ENCODE results near the gene GAS7.
A peak's percentile ranks its signal among the peaks of the same experiment; 100 is the strongest.
"Not testable (repeated sequence)": the region's sequence is repeated elsewhere in the genome, so short reads cannot be mapped to it uniquely, and the experiment has no call there.

The GAS7 gene

DNA sequence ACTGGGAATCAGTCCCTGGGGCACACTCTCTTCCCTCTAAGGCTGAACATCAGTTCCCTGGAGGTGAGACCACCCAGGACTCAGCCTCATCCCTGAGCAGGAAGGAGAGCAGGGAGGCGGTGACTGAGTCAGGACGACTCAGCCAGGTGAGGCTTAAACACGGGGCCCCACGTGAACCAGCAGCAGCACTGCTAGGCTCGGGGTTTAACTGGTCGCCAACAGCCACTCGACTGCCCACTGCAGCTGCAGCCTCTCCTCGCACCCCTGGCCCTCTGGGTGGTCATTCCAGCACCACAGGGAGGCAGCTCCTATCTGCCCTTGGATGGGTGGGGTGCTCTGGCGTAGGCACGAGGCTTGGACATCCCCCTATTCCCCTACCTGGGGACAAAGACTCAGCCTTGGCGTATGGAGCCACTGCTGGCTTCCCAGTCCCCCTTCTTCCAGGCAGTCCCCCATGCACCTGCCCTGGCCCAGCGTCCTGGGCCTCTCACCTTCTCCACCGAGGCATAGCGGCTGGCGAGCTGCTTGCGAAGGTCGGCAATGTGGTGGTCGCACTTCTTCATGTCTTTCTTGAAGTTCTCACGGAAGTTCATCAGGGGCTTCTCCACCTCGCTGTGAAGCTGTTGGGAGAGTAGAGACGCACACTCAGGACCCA lies 272.1 kb downstream of the GAS7 start:
- Histone ChIP-seq H3K4me1 (ENCODE audit: control insufficient read depth, insufficient read depth, low read length) (peaks cover 7% of the 10 kb centered on the region), H3K27me3 (ENCODE audit: control insufficient read depth in 1 of 2, insufficient read depth in 2 of 2, low read length in 2 of 2) (no peaks in the 10 kb centered on the region), H3K9ac (ENCODE audit: low read length in 2 of 2) (no peak overlapping the region), H3K9me3 (ENCODE audit: control insufficient read depth in 2 of 2, low read length in 2 of 2) (no peaks in the 10 kb centered on the region), H3K27ac (ENCODE audit: low read length) (no peak overlapping the region), H3K36me3 (ENCODE audit: control insufficient read depth in 2 of 2, insufficient read depth in 2 of 2, low read length in 2 of 2) (no peaks in the 10 kb centered on the region), H3K4me3 (ENCODE audit: low read length in 2 of 2) (no peak overlapping the region)

DNA sequence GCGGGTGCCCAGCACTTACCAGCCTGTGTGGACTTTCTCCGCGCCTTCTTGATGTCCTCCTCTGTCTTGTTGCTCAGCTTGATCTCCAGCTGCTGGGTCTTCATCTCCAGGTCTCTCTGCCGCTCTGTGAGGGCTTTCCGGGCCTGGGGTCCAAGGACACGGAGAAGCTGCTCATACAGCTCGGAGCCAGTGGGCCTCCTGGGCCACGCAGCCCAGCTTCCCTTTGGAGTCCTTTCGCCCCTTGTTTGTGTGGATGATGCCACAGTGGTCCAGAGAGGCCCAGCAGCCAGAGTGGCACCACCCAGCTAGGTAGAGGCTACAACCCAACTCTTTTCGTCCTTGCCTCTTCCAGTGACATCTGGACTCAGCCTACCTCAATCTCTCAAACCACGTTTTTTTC lies 272.9 kb downstream of the GAS7 start:
- H3K4me3 ChIP-seq (ENCODE audit: low read length in 2 of 2): no peak overlapping the region
- no peaks in the 10 kb centered on the region for H3K9me3 ChIP-seq (ENCODE audit: control insufficient read depth in 2 of 2, low read length in 2 of 2)
- H3K27ac ChIP-seq (ENCODE audit: low read length): no peak overlapping the region
- no peak overlapping the region for H3K9ac ChIP-seq (ENCODE audit: low read length in 2 of 2)
- H3K27me3 ChIP-seq (ENCODE audit: control insufficient read depth in 1 of 2, insufficient read depth in 2 of 2, low read length in 2 of 2): no peaks in the 10 kb centered on the region
- peaks cover 7% of the 10 kb centered on the region for H3K4me1 ChIP-seq (ENCODE audit: control insufficient read depth, insufficient read depth, low read length)
- peaks cover 0 to under 1% of the 10 kb centered on the region in 2 donors for H3K36me3 ChIP-seq (ENCODE audit: control insufficient read depth in 2 of 2, insufficient read depth in 2 of 2, low read length in 2 of 2)

DNA sequence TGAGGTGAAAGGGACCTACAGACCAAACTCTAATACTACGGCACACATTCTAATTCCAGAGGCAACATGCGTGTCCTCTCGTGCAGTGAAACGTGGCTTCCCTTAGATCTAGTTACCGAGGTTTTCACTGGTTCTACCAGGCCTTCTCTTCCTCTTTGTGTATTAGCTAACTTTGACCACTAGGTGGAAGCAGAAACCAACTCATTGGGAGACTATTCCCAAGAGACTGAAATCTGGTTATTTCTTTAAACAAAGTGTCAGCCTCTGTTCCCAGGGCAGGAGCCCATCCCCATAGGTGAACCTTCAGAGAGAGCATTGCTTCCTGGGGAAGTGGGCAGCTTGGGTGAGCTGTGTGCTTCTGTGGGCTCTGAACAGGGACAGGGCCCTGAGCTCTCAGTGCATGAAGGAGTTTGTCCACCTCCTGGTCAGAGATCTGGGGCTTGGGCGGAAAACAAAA lies 273.6 kb downstream of the GAS7 start:
- Histone ChIP-seq H3K27ac (ENCODE audit: low read length) (no peak overlapping the region), H3K9ac (ENCODE audit: low read length in 2 of 2) (peak overlapping the region in 1 of 2 donors; percentile 38)

DNA sequence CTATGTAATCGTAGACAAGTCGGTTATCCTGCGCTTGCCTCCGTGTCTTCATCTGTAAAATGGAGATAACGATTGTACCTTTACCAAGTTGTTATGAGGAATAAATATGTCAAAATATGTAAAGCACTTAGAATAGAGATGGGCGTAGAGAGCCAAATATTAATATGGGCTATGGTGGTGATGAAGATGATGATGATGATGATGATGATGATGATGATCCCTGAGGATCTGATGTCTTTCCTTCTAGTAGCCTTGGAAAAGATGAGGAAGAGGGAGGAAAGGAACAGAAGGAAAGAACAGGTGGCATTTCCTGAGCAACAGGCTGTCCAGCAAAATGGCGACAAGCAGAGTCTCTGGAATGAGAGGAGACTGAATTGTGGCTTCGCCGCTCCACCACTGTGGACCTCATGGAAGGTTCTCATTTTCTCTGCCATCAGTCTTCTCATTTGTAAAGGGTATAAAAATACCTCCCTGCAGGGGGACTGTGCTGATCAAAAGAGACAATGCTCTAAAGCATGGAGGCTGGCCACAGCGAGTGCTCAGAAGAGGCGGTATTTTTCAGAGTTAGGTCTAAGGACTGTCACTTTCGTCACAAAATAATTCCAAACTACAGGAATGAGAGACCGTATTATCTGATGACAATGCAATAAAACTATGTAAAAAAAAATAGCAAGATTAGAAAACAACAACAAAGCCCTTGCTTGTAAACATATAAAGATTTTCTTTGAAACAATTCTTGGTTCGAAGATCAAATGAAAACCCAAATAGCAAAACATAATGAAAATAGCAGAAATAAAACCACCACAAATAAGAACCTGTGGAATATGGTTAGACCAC lies 276.2 kb downstream of the GAS7 start:
- H3K4me3 ChIP-seq (ENCODE audit: low read length in 2 of 2): no peak overlapping the region
- H3K36me3 ChIP-seq (ENCODE audit: control insufficient read depth in 2 of 2, insufficient read depth in 2 of 2, low read length in 2 of 2): peaks cover 0 to 5% of the 10 kb centered on the region in 2 donors
- H3K27ac ChIP-seq (ENCODE audit: low read length): no peak overlapping the region
- H3K4me1 ChIP-seq (ENCODE audit: control insufficient read depth, insufficient read depth, low read length): peaks cover 7% of the 10 kb centered on the region
- no peak overlapping the region for H3K9ac ChIP-seq (ENCODE audit: low read length in 2 of 2)
- no peaks in the 10 kb centered on the region for H3K27me3 ChIP-seq (ENCODE audit: control insufficient read depth in 1 of 2, insufficient read depth in 2 of 2, low read length in 2 of 2)
- no peaks in the 10 kb centered on the region for H3K9me3 ChIP-seq (ENCODE audit: control insufficient read depth in 2 of 2, low read length in 2 of 2)

More for the DNA sequence above, 273.6 kb downstream of the GAS7 start:
- no peak overlapping the region for H3K4me3 ChIP-seq (ENCODE audit: low read length in 2 of 2)
- H3K36me3 ChIP-seq (ENCODE audit: control insufficient read depth in 2 of 2, insufficient read depth in 2 of 2, low read length in 2 of 2): peaks cover 0 to 2% of the 10 kb centered on the region in 2 donors
- H3K27me3 ChIP-seq (ENCODE audit: control insufficient read depth in 1 of 2, insufficient read depth in 2 of 2, low read length in 2 of 2): no peaks in the 10 kb centered on the region
- H3K4me1 ChIP-seq (ENCODE audit: control insufficient read depth, insufficient read depth, low read length): peaks cover 7% of the 10 kb centered on the region
- no peaks in the 10 kb centered on the region for H3K9me3 ChIP-seq (ENCODE audit: control insufficient read depth in 2 of 2, low read length in 2 of 2)

DNA sequence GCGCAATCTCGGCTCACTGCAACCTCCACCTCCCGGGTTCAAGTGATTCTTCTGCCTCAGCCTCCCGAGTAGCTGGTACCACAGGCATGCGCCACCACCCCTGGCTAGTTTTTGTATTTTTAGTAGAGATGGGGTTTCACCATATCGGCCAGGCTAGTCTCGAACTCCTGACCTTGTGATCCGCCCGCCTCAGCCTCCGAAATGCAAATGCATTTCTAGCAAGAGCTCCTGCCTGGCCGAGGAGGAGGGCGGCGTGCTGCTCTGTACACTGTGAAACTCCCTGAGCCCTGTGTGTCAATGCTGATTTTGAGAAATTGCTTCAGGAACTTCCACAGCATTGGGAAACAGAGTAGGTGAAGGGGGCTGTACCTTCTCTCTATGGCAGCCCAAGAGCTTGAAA lies 277.2 kb downstream of the GAS7 start:
- not testable (repeated sequence) for H3K4me1 ChIP-seq (ENCODE audit: control insufficient read depth, insufficient read depth, low read length); H3K4me3 ChIP-seq (ENCODE audit: low read length in 2 of 2); H3K27me3 ChIP-seq (ENCODE audit: control insufficient read depth in 1 of 2, insufficient read depth in 2 of 2, low read length in 2 of 2); H3K27ac ChIP-seq (ENCODE audit: low read length); H3K36me3 ChIP-seq (ENCODE audit: control insufficient read depth in 2 of 2, insufficient read depth in 2 of 2, low read length in 2 of 2); H3K9ac ChIP-seq (ENCODE audit: low read length in 2 of 2); H3K9me3 ChIP-seq (ENCODE audit: control insufficient read depth in 2 of 2, low read length in 2 of 2)

DNA sequence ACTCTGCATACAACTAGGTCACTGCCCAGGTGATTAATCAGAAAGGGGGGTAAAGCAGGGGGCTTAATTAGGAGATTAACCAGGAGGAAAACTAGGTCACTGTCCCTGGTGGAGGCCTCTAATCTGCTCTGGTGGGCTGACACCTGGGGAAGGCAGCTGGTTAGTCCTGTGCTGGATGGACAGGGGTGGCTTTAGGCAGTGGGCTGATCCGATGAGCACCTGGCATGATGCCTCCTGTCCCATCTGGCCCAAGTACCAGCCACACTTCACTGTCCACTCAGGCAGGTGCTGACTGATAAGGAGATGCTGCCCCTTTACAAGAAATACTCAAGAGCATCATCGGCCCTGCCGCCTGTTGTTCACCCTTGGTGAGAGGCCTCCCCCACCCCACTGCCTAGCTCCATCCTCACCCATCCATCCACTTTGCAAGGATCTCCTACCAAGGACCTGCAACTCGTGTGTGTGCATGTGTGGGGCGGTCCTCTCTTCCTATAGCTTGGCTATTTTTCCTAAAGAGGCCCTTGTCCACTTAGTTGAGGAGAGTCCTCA lies 279.5 kb downstream of the GAS7 start:
- H3K36me3 ChIP-seq (ENCODE audit: control insufficient read depth in 2 of 2, insufficient read depth in 2 of 2, low read length in 2 of 2): peaks cover 0 to 5% of the 10 kb centered on the region in 2 donors
- H3K9ac ChIP-seq (ENCODE audit: low read length in 2 of 2): no peak overlapping the region
- no peaks in the 10 kb centered on the region for H3K4me1 ChIP-seq (ENCODE audit: control insufficient read depth, insufficient read depth, low read length)
- H3K4me3 ChIP-seq (ENCODE audit: low read length in 2 of 2): no peak overlapping the region
- H3K9me3 ChIP-seq (ENCODE audit: control insufficient read depth in 2 of 2, low read length in 2 of 2): no peaks in the 10 kb centered on the region
- no peaks in the 10 kb centered on the region for H3K27me3 ChIP-seq (ENCODE audit: control insufficient read depth in 1 of 2, insufficient read depth in 2 of 2, low read length in 2 of 2)
- H3K27ac ChIP-seq (ENCODE audit: low read length): no peak overlapping the region

DNA sequence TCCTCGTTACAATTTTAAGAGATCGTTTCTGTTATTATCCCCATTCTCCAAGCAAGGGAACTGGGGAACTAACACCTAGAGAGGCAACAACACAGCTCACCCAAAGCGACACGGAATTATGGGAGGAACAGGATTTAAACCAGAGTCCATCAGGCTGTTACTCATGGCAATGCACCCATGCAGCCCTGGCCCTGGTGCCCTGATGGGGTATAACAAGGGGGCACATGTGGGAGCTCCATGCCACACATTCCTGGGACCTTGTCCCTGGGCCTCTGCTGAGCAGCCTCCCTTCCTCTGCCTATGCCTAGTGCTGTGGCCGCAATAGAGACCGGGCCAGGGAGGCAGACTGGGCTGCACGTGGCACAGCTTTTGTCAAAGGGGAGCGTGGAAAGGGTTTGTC lies 280.1 kb downstream of the GAS7 start:
- peaks cover 0 to 5% of the 10 kb centered on the region in 2 donors for H3K36me3 ChIP-seq (ENCODE audit: control insufficient read depth in 2 of 2, insufficient read depth in 2 of 2, low read length in 2 of 2)
- no peak overlapping the region for H3K9ac ChIP-seq (ENCODE audit: low read length in 2 of 2)
- H3K27ac ChIP-seq (ENCODE audit: low read length): no peak overlapping the region
- no peaks in the 10 kb centered on the region for H3K9me3 ChIP-seq (ENCODE audit: control insufficient read depth in 2 of 2, low read length in 2 of 2)
- no peak overlapping the region for H3K4me3 ChIP-seq (ENCODE audit: low read length in 2 of 2)
- no peaks in the 10 kb centered on the region for H3K4me1 ChIP-seq (ENCODE audit: control insufficient read depth, insufficient read depth, low read length)
- no peaks in the 10 kb centered on the region for H3K27me3 ChIP-seq (ENCODE audit: control insufficient read depth in 1 of 2, insufficient read depth in 2 of 2, low read length in 2 of 2)

DNA sequence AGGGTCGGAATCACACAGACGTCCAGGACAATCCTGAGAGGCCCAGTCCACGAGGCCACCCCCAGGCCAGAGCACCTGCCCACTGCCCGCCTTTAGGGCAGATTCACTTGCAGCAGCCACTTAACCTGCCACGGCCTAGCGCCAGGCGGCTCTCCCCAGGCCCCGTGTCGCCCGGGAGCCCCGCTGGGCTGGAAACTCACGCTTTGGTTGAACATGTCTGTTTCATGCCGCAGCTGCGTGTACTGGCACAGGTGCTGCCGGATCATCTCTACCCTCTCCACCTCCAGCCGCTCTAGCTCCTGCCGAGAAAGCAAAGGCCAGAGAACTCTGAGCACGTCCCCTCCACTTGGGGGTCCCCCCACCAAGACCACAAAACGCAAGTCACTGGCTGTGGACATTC lies 280.6 kb downstream of the GAS7 start:
- peaks cover 0 to 5% of the 10 kb centered on the region in 2 donors for H3K36me3 ChIP-seq (ENCODE audit: control insufficient read depth in 2 of 2, insufficient read depth in 2 of 2, low read length in 2 of 2)
- H3K4me1 ChIP-seq (ENCODE audit: control insufficient read depth, insufficient read depth, low read length): no peaks in the 10 kb centered on the region
- no peaks in the 10 kb centered on the region for H3K9me3 ChIP-seq (ENCODE audit: control insufficient read depth in 2 of 2, low read length in 2 of 2)
- no peak overlapping the region for H3K27ac ChIP-seq (ENCODE audit: low read length)
- H3K9ac ChIP-seq (ENCODE audit: low read length in 2 of 2): no peak overlapping the region
- no peaks in the 10 kb centered on the region for H3K27me3 ChIP-seq (ENCODE audit: control insufficient read depth in 1 of 2, insufficient read depth in 2 of 2, low read length in 2 of 2)
- H3K4me3 ChIP-seq (ENCODE audit: low read length in 2 of 2): no peak overlapping the region

DNA sequence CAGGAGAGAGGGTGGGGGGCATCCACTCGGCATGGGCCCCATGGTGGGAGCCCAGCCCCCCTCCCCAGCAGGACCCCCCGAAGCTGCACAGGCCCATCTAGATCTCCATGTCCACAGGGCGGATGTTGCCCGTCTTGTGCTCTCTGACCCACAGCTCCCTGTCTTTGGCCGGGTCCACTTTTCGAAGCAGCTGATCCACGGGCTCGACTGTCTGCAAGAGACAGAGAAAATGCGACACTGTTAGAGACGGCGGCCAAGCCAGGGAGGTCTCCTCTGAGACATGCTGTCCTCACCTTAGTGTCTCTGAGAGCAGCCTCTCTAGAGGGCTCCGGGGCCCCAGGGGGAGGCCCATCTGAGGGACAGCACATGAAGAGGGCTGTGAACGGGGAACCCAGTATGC lies 281.3 kb downstream of the GAS7 start:
- no peaks in the 10 kb centered on the region for H3K27me3 ChIP-seq (ENCODE audit: control insufficient read depth in 1 of 2, insufficient read depth in 2 of 2, low read length in 2 of 2)
- no peaks in the 10 kb centered on the region for H3K9me3 ChIP-seq (ENCODE audit: control insufficient read depth in 2 of 2, low read length in 2 of 2)
- H3K9ac ChIP-seq (ENCODE audit: low read length in 2 of 2): no peak overlapping the region
- no peak overlapping the region for H3K27ac ChIP-seq (ENCODE audit: low read length)
- peaks cover 0 to 5% of the 10 kb centered on the region in 2 donors for H3K36me3 ChIP-seq (ENCODE audit: control insufficient read depth in 2 of 2, insufficient read depth in 2 of 2, low read length in 2 of 2)
- no peak overlapping the region for H3K4me3 ChIP-seq (ENCODE audit: low read length in 2 of 2)
- no peaks in the 10 kb centered on the region for H3K4me1 ChIP-seq (ENCODE audit: control insufficient read depth, insufficient read depth, low read length)

DNA sequence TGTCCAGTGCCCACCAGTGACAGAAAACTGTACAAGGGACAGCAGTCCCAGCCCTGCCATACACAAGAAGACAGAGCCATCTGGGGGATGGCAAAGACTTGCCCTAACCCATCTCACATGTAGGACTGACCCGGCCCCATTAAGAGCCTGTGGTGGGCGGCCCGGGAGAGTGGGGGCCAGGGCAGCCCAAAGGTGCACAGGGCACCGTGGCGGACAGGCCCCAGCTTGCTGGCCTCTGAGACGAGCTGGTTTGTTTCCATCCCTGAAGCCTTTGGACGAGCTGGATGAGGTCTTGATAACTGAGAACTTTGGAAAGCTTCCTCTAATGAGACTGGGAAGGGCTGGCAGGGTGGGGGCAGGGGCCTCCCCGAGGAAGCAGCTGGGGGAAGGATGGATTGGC lies 282.3 kb downstream of the GAS7 start:
- no peaks in the 10 kb centered on the region for H3K4me1 ChIP-seq (ENCODE audit: control insufficient read depth, insufficient read depth, low read length)
- H3K27me3 ChIP-seq (ENCODE audit: control insufficient read depth in 1 of 2, insufficient read depth in 2 of 2, low read length in 2 of 2): no peaks in the 10 kb centered on the region
- H3K36me3 ChIP-seq (ENCODE audit: control insufficient read depth in 2 of 2, insufficient read depth in 2 of 2, low read length in 2 of 2): peaks cover 0 to 5% of the 10 kb centered on the region in 2 donors
- no peak overlapping the region for H3K27ac ChIP-seq (ENCODE audit: low read length)
- no peak overlapping the region for H3K4me3 ChIP-seq (ENCODE audit: low read length in 2 of 2)
- H3K9ac ChIP-seq (ENCODE audit: low read length in 2 of 2): no peak overlapping the region
- H3K9me3 ChIP-seq (ENCODE audit: control insufficient read depth in 2 of 2, low read length in 2 of 2): no peaks in the 10 kb centered on the region

All from stomach smooth muscle (tissue), 2 donors.